HEK293T (cell line): ENCODE results near the gene RBBP9.
"Not testable (repeated sequence)": the region's sequence is repeated elsewhere in the genome, so short reads cannot be mapped to it uniquely, and the experiment has no call there.

Experiments
- ARNT ChIP-seq: fragments of 450-650 bp; IDR thresholded peaks from 2 replicates; pipeline ENCODE4 v1.6.1; 2017; ENCODE audit warnings: mild to moderate bottlenecking
- BHLHE40 ChIP-seq: fragments of 450-650 bp; IDR thresholded peaks from 2 replicates; pipeline ENCODE4 v1.6.1; 2016; ENCODE audit warnings: mild to moderate bottlenecking, moderate library complexity, borderline replicate concordance
- CTBP1 ChIP-seq: fragments of 450-650 bp; IDR thresholded peaks from 2 replicates; pipeline ENCODE4 v1.6.1; 2016; ENCODE audit warnings: borderline replicate concordance
- FOXA1 ChIP-seq: fragments of 450-650 bp; IDR thresholded peaks from 2 replicates; pipeline ENCODE4 v1.6.1; 2016; ENCODE audit warnings: mild to moderate bottlenecking
- L3MBTL2 ChIP-seq: fragments of 450-650 bp; conservative IDR thresholded peaks from 2 replicates; pipeline ENCODE4 v1.6.1; 2016; ENCODE audit warnings: mild to moderate bottlenecking
- LEF1 ChIP-seq: fragments of 450-650 bp; IDR thresholded peaks from 2 replicates; pipeline ENCODE4 v1.6.1; 2017; ENCODE audit warnings: mild to moderate bottlenecking, borderline replicate concordance
- PKNOX1 ChIP-seq: fragments of 450-650 bp; IDR thresholded peaks from 2 replicates; pipeline ENCODE4 v1.6.1; 2016
- SP1 ChIP-seq: fragments of 450-650 bp; IDR thresholded peaks from 2 replicates; pipeline ENCODE4 v1.6.1; 2017
- TARDBP ChIP-seq: fragments of 450-650 bp; IDR thresholded peaks from 2 replicates; pipeline ENCODE4 v1.6.1; 2016

- not testable (repeated sequence) for TF ChIP-seq SP1, L3MBTL2, LEF1, ARNT, BHLHE40, FOXA1, PKNOX1, TARDBP, CTBP1
Measured at GRCh38 chr20:18526761-18527160, 29.7 kb upstream of the RBBP9 start.
